ENCODE measurements around the gene AP2A1. TPM values are rescaled to one million over a fixed set of nuclear protein-coding genes. Genes with fewer than 3 reads are reported as not detected.

AP2A1 gene
- total RNA-seq, 1 donor from 2014 or later, result 146 TPM

GRCh38 chr19:49808711-49809159 lies 41.9 kb downstream of the AP2A1 start:
- no peaks in the 10 kb centered on the region for H3K9me3 Mint-ChIP-seq (ENCODE audit: low read depth)
- H3K27ac Mint-ChIP-seq (ENCODE audit: unreplicated experiment), result peak overlapping the region; percentile 83
- peaks cover 18% of the 10 kb centered on the region for H3K4me1 Mint-ChIP-seq (ENCODE audit: low read depth)
- no peak for DNase-seq (ENCODE audit: low spot score)
- H3K27me3 Mint-ChIP-seq (ENCODE audit: low read depth), result no peaks in the 10 kb centered on the region
- H3K4me3 Mint-ChIP-seq (ENCODE audit: unreplicated experiment), result peak overlapping the region; percentile 86
- peaks cover 9% of the 10 kb centered on the region for H3K36me3 Mint-ChIP-seq (ENCODE audit: low read depth)
- no peak for TF ChIP-seq CTCF (IDR thresholded peaks at IDR 0.05)

- Mint-ChIP-seq H3K27me3 (ENCODE audit: low read depth) (no peaks in the 10 kb centered on the region), H3K36me3 (ENCODE audit: low read depth) (peaks cover 7% of the 10 kb centered on the region), H3K27ac (ENCODE audit: unreplicated experiment) (peak overlapping the region; percentile 83), H3K4me1 (ENCODE audit: low read depth) (peaks cover 24% of the 10 kb centered on the region), H3K4me3 (ENCODE audit: unreplicated experiment) (peak overlapping the region; percentile 86), H3K9me3 (ENCODE audit: low read depth) (no peaks in the 10 kb centered on the region)
- DNase-seq (ENCODE audit: low spot score), result no peak
- peak; percentile 68 for TF ChIP-seq CTCF (IDR thresholded peaks at IDR 0.05)
Observed at GRCh38 chr19:49809160-49809940, 42.5 kb downstream of the AP2A1 start.

- peaks cover 27% of the 10 kb centered on the region for H3K4me1 Mint-ChIP-seq (ENCODE audit: low read depth)
- H3K27me3 Mint-ChIP-seq (ENCODE audit: low read depth), result no peaks in the 10 kb centered on the region
- no peaks in the 10 kb centered on the region for H3K9me3 Mint-ChIP-seq (ENCODE audit: low read depth)
- TF ChIP-seq CTCF (IDR thresholded peaks at IDR 0.05), result no peak
- no peak for DNase-seq (ENCODE audit: low spot score)
- peak overlapping the region; percentile 86 for H3K4me3 Mint-ChIP-seq (ENCODE audit: unreplicated experiment)
- peaks cover 5% of the 10 kb centered on the region for H3K36me3 Mint-ChIP-seq (ENCODE audit: low read depth)
- peak overlapping the region; percentile 83 for H3K27ac Mint-ChIP-seq (ENCODE audit: unreplicated experiment)
Observed at GRCh38 chr19:49809941-49810389, 43.2 kb downstream of the AP2A1 start.

- H3K36me3 Mint-ChIP-seq (ENCODE audit: low read depth), result peaks cover 1% of the 10 kb centered on the region
- no peaks in the 10 kb centered on the region for H3K27me3 Mint-ChIP-seq (ENCODE audit: low read depth)
- DNase-seq (ENCODE audit: low spot score), result no peak
- H3K4me1 Mint-ChIP-seq (ENCODE audit: low read depth), result peaks cover 27% of the 10 kb centered on the region
- H3K4me3 Mint-ChIP-seq (ENCODE audit: unreplicated experiment), result no peak overlapping the region
- H3K9me3 Mint-ChIP-seq (ENCODE audit: low read depth), result no peaks in the 10 kb centered on the region
- no peak for TF ChIP-seq CTCF (IDR thresholded peaks at IDR 0.05)
- no peak overlapping the region for H3K27ac Mint-ChIP-seq (ENCODE audit: unreplicated experiment)
Observed at GRCh38 chr19:49811328-49811727, 44.5 kb downstream of the AP2A1 start.

GRCh38 chr19:49812452-49812996 lies 45.7 kb downstream of the AP2A1 start:
- Mint-ChIP-seq H3K9me3 (ENCODE audit: low read depth) (no peaks in the 10 kb centered on the region), H3K27ac (ENCODE audit: unreplicated experiment) (peak overlapping the region; percentile 97), H3K4me3 (ENCODE audit: unreplicated experiment) (peak overlapping the region; percentile 88), H3K27me3 (ENCODE audit: low read depth) (no peaks in the 10 kb centered on the region), H3K36me3 (ENCODE audit: low read depth) (no peaks in the 10 kb centered on the region), H3K4me1 (ENCODE audit: low read depth) (peaks cover 31% of the 10 kb centered on the region)
- TF ChIP-seq CTCF (IDR thresholded peaks at IDR 0.05), result no peak
- no peak for DNase-seq (ENCODE audit: low spot score)

Measured in chondrocyte (in vitro differentiated cells).